ENCODE results near the gene PPP3R2. TPM values are rescaled to one million over a fixed set of nuclear protein-coding genes. Genes with fewer than 3 reads are reported as not detected.

PPP3R2 gene
- total and polyA plus RNA-seq, 4 donors: not detected

- 54 to 62% methylated on average over 2 of the region's 2 CpGs for WGBS, 2 donors
- ATAC-seq (ENCODE audit: insufficient read depth, low FRiP score): no peak
These were observed 9.5 kb upstream of the PPP3R2 start for GRCh38 chr9:101604296-101604695.

GRCh38 chr9:101601904-101602765 lies 7.4 kb upstream of the PPP3R2 start:
- Histone ChIP-seq H3K4me1 (ENCODE audit: control insufficient read depth in 5 of 5, insufficient read depth in 5 of 5, low read length in 5 of 5) (no peaks in the 10 kb centered on the region), H3K27me3 (ENCODE audit: control insufficient read depth in 3 of 3, insufficient read depth in 3 of 3, low read length in 2 of 3) (no peaks in the 10 kb centered on the region), H3K27ac (ENCODE audit: low read depth in 1 of 2, low read length in 1 of 2) (no peak overlapping the region), H3K4me3 (no peak overlapping the region), H3K9me3 (ENCODE audit: control insufficient read depth in 4 of 4, insufficient read depth in 3 of 4, low read length in 3 of 4) (no peaks in the 10 kb centered on the region), H3K36me3 (ENCODE audit: control insufficient read depth in 4 of 4, insufficient read depth in 4 of 4, low read length in 4 of 4) (no peaks in the 10 kb centered on the region), H3K9ac (ENCODE audit: insufficient read depth in 1 of 2, low read length in 2 of 2) (no peak overlapping the region)
- ATAC-seq (ENCODE audit: insufficient read depth, low FRiP score) (no peak), DNase-seq (peak in 2 of 3 donors; percentile 71 to 78)
- 21 to 30% methylated on average over 11 of the region's 11 CpGs for WGBS, 2 donors
- TF ChIP-seq CTCF (IDR thresholded peaks at IDR 0.05; ENCODE audit: control extremely low read depth, extremely low read depth): no peak

More at GRCh38 chr9:101604296-101604695, 9.5 kb upstream of the PPP3R2 start:
- Histone ChIP-seq H3K27me3 (ENCODE audit: control insufficient read depth in 3 of 3, insufficient read depth in 3 of 3, low read length in 2 of 3) (no peaks in the 10 kb centered on the region), H3K9ac (ENCODE audit: insufficient read depth in 1 of 2, low read length in 2 of 2) (no peak overlapping the region), H3K4me3 (no peak overlapping the region), H3K36me3 (ENCODE audit: control insufficient read depth in 4 of 4, insufficient read depth in 4 of 4, low read length in 4 of 4) (no peaks in the 10 kb centered on the region), H3K4me1 (ENCODE audit: control insufficient read depth in 5 of 5, insufficient read depth in 5 of 5, low read length in 5 of 5) (no peaks in the 10 kb centered on the region), H3K27ac (ENCODE audit: low read depth in 1 of 2, low read length in 1 of 2) (no peak overlapping the region), H3K9me3 (ENCODE audit: control insufficient read depth in 4 of 4, insufficient read depth in 3 of 4, low read length in 3 of 4) (no peaks in the 10 kb centered on the region)
- TF ChIP-seq CTCF (IDR thresholded peaks at IDR 0.05; ENCODE audit: control extremely low read depth, extremely low read depth): no peak
- no peak for DNase-seq

GRCh38 chr9:101593345-101593744 lies 1.4 kb downstream of the PPP3R2 start:
- H3K4me3 ChIP-seq: no peak overlapping the region
- WGBS, 2 donors: 71 to 85% methylated on average over 2 of the region's 2 CpGs
- no peaks in the 10 kb centered on the region for H3K4me1 ChIP-seq (ENCODE audit: control insufficient read depth in 5 of 5, insufficient read depth in 5 of 5, low read length in 5 of 5)
- ATAC-seq (ENCODE audit: insufficient read depth, low FRiP score) (no peak), DNase-seq (no peak)
- no peak overlapping the region for H3K27ac ChIP-seq (ENCODE audit: low read depth in 1 of 2, low read length in 1 of 2)
- TF ChIP-seq CTCF (IDR thresholded peaks at IDR 0.05; ENCODE audit: control extremely low read depth, extremely low read depth): no peak
- H3K27me3 ChIP-seq (ENCODE audit: control insufficient read depth in 3 of 3, insufficient read depth in 3 of 3, low read length in 2 of 3): no peaks in the 10 kb centered on the region
- no peak overlapping the region for H3K9ac ChIP-seq (ENCODE audit: insufficient read depth in 1 of 2, low read length in 2 of 2)
- no peaks in the 10 kb centered on the region for H3K9me3 ChIP-seq (ENCODE audit: control insufficient read depth in 4 of 4, insufficient read depth in 3 of 4, low read length in 3 of 4)
- H3K36me3 ChIP-seq (ENCODE audit: control insufficient read depth in 4 of 4, insufficient read depth in 4 of 4, low read length in 4 of 4): no peaks in the 10 kb centered on the region

Data from lung (tissue), 12 donors.